Stimulated activated CD4-positive, alpha-beta T cell treated with anti-CD3 and anti-CD28 coated beads, Interleukin-4, amount 100 ng/mL, for 24 hours (primary cell): ENCODE data around the gene MLXIP.

Experiments used
- DNase-seq: peaks from one replicate; pipeline ENCODE4 v3.0.0-alpha.2; 2020

MLXIP gene

DNA sequence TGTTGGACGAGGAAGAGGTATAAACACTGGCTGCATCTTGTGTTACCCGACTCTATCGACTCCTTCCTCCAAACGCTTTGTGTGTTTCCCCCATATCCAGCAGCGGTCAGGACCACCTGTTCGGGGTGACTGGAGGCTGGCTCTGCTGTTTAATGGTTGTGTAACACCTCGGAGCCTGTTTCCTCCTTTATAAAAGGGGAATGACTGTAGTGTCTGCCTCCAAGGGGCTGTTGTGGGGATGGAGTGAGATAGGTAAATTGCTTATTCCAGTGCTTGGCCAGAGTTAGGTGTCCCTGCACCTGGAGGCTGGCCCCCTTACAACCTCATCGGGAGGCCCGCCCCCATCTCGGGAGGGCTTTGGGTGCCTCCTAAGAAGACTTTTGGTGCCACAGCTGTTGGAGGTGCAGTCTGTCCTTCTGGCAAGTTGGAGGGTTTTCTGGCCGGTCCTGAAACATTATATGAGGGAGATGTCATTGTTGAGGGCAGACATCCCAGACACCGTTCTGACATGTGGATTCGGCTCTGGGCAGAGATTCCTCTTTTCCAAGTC, 1.1 kb downstream of the MLXIP start:
- DNase-seq: no peak

GRCh38 chr12:122080149-122081082, 1.9 kb downstream of the MLXIP start:
- DNase-seq: no peak

- peak; percentile 35 for DNase-seq
Measured at GRCh38 chr12:122081083-122081696, 2.6 kb downstream of the MLXIP start.

DNA sequence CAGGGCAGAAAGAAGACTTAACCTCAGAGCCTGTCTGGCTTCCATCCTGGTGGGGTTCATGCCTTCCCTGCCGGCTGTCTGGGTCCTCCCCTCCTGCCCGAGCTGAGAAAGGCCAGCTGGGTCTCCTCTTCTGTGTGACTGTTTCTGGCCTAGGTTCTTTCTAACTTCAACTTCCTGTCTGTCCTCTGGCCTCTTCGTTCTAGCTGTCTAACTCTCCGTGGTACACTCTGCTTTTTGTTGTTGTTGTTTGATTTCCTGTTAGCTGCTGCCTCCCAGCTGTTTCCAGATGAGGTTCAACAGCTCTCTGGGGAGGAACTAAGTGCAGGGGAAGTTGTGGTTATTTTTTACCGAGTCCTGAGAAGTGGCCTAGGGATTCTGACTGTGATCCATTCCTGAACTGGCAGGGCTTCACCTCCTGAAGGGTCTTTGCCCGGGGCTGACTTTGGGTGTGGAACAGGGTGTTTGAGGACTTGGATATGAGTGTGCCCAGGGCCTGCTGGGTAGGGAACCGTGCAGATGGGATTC, 3.2 kb downstream of the MLXIP start:
- DNase-seq: no peak

DNA sequence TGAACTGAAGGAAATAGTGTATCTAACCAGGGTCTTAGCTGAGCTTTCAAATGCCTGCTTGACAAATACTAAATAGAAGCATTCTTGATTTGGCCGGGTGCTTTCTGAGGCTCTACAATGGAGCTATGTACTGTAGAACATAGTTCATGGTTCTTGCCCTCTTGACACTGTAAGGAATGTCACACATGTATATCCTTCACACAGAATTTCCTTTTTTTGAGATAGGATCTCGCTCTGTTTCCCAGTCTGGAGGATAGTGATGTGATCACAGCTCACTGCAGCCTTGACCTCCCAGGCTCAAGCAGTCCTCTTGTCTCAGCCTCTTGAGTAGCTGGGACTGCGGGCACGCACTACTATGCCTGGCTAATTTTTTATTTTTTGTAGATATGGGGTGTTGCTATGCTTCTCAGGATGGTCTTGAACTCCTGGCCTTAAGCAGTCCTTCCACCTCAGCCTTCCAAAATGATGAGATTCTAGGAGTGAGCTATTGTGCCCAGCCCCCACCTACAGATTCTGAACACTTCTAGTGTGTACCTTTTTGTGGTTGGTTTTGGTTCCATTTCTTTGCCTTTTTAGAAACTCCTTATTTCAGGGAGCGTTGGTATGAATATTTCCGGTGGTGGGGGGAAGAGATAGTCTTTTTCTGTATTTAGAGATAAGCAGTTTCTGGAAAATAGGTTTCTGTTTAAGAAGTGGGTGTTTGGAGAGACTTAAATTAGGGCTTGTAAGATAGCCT, 4.2 kb downstream of the MLXIP start:
- peak; percentile 41 for DNase-seq

DNA sequence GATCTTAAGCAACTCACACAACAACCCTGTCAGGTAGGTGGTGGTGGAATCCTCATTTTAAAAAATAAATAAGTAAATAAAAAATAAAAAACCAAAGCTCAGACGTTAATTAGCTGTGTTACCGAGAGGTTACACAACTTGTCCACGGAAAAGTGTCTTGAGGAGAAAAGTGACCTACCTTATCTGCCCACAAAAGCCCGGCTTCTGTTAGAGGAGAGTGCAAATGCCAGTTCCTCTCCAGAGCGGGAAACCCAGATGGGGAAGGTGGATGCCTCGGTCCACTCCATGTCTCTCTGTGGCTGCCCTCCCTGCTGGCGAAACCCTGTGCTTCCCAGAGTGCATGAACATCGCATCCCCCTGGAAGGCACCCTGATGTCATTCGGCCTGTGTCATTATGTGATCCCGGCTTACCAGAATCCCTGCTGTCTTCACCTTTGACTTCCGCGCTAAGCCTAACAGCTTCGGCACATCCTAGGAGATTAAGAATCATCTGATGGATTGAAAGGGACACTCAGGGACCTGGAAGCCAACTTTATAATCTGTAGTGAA, 6.4 kb downstream of the MLXIP start:
- DNase-seq: no peak

- DNase-seq: no peak
Measured at GRCh38 chr12:122085591-122085990, 7.0 kb downstream of the MLXIP start.

- DNase-seq: no peak
Measured at GRCh38 chr12:122086116-122086515, 7.6 kb downstream of the MLXIP start.

GRCh38 chr12:122086641-122087285, 8.2 kb downstream of the MLXIP start:
- no peak for DNase-seq

DNA sequence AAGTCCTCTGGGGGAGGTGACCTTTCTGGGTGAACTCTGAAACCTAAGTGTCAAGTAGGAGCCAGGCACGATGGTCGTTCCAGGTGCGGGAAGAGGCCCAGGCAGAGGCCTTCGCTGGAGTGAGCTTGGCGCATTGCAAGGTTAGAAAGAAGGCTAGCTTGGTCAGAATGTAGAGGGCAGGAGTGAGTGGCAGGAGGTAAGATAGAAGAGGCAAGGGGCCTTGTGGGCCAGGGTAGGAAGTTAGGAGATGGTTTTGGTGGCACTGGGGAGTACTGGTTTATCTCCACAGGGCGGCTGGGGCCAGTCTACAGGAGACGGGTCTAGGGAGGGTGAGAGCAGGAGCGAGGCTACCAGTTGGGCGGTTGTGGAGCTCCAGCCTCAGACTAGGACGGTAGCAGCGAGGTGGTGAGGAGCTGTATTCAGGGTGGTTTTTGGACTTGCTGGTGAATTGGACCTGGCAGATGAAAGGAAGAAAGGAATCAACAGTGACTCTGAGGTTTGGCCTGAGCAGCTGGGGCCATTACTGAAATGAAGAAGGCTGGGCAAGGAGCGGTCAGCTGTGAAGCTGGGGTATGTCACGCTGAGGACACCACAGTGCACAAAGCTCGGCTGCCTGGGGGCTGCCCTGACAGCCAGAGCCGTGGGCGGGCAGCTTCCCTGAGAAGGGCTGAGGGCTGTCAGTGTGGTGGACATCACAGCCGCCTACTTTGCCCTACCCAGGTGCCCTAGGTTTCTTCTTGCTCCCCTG, 9.0 kb downstream of the MLXIP start:
- no peak for DNase-seq

- no peak for DNase-seq
Measured at GRCh38 chr12:122088179-122088810, 9.7 kb downstream of the MLXIP start.

GRCh38 chr12:122089077-122089476, 10.5 kb downstream of the MLXIP start:
- no peak for DNase-seq

GRCh38 chr12:122090759-122091515, 12.4 kb downstream of the MLXIP start:
- DNase-seq: no peak

DNA sequence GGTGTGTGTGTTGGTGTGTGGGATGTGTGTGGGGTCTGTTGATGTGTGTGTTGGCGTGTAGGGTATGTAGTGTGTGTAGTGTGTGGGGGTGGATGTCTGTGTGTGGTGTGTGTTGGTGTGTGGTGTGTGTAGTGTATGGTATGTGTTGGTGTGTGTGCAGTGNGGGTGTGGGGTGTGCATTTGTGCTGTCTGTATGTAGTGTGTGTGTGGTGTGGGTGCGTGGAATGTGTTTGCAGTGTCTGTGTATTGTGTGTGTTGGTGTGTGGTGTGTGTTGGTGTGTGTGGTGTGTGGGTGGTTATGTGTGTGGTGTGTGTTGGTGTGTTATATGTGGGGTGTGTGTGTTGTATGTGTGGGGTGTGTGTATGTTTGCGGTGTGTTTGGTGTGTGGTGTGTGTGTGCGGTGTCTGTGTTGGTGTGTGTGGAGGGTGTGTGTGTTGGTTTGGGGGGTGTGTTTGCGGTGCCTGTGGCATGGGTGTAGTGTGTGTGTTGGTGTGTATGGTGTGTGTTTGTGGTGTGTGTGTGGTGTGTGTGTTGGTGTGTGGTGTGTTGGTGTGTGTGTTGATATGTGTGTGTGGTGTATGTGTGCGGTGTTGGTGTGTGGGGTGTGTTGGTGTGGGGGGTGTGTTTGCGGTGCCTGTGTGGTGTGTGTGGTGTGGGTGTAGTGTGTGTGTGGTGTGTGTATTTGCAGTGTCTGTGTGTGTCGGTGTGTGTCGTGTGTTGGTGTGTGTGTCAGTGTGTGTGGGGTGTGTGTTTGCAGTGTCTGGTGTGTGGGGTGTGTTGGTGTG, 14.7 kb downstream of the MLXIP start:
- DNase-seq: no peak

DNA sequence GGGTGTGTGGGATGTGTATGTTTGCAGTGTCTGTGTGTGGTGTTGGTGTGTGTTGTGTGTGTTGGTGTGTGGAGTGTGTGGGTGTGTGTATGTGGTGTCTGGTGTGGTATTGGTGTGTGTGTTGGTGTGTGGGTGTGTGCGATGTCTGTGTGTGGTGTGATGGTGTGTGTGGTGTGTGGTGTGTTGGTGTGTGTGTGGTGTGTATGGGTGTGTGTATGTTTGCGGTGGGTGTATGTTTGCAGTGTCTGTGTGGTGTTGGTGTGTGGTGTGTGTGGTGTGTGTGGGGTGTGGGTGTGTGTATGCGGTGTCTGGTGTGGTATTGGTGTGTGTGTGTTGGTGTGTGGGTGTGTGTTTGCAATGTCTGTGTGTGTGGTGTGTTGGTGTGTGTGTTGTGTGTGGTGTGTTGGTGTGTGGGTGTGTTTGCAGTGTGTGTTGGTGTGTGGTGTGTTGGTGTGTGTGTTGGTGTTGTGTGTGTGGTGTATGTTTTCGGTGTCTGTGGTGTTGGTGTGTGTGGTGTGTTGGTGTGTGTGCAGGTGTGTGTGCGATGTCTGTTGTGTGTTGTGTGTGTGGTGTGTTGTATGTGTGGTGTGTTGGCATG, 15.7 kb downstream of the MLXIP start:
- DNase-seq: no peak

GRCh38 chr12:122094735-122095631, 16.4 kb downstream of the MLXIP start:
- DNase-seq: no peak

DNA sequence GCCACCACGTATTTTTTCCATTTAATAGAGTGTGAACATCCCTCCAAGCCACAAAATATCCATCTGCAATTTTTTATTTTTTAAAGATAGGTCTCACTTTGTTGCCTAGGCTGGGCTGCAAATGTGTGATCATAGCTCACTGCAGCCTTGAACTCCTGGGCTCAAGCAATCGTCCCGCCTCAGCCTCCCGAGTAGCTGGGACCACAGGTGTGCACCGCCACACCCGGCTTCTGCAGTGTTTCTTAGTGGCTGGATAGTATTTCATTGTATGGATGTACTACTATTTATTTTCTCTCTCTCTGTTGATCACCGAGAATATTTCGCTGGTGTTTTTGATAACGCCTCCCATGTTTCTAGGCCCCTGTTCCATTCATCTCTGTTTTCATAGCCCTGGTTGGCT, 17.5 kb downstream of the MLXIP start:
- DNase-seq: no peak
